HEK293 (cell line): Measurements from ENCODE around the gene ZC3H4.

Source experiments
- BCL11B ChIP-seq: fragments of 450-650 bp; formaldehyde crosslinking; IDR thresholded peaks from 2 replicates; pipeline ENCODE4 v1.5.1; 2016; ENCODE audit warnings: low read depth, missing biosample characterization, missing genetic modification characterization
- KLF8 ChIP-seq: fragments of 450-650 bp; formaldehyde crosslinking; IDR thresholded peaks from 2 replicates; pipeline ENCODE4 v1.5.1; 2016; ENCODE audit warnings: missing biosample characterization, missing genetic modification characterization
- SETDB1 ChIP-seq: IDR thresholded peaks from one replicate; pipeline ENCODE4 v1.6.1; 2017; ENCODE audit warnings: mild to moderate bottlenecking, low read length, moderate library complexity, mixed read lengths; ENCODE audit not compliant: insufficient read length
- SP3 ChIP-seq: fragments of 450-650 bp; formaldehyde crosslinking; IDR thresholded peaks from 2 replicates; pipeline ENCODE4 v1.5.1; 2016; ENCODE audit warnings: missing biosample characterization, missing genetic modification characterization
- SP7 ChIP-seq: fragments of 450-650 bp; formaldehyde crosslinking; IDR thresholded peaks from 2 replicates; pipeline ENCODE4 v1.5.1; 2016; ENCODE audit warnings: missing biosample characterization, missing genetic modification characterization
- TCF7L2 ChIP-seq: IDR thresholded peaks from 2 replicates; pipeline ENCODE4 v1.6.1; 2011; ENCODE audit warnings: low read depth, mild to moderate bottlenecking, inconsistent platforms, low read length, moderate library complexity, borderline replicate concordance
- ZBTB20 ChIP-seq: fragments of 450-650 bp; formaldehyde crosslinking; IDR thresholded peaks from 2 replicates; pipeline ENCODE4 v1.5.1; 2016; ENCODE audit warnings: missing biosample characterization, missing genetic modification characterization
- ZBTB48 ChIP-seq: fragments of 450-650 bp; formaldehyde crosslinking; IDR thresholded peaks from 2 replicates; pipeline ENCODE4 v1.5.1; 2016; ENCODE audit warnings: missing biosample characterization, missing genetic modification characterization
- ZNF146 ChIP-seq: fragments of 450-650 bp; formaldehyde crosslinking; IDR thresholded peaks from 2 replicates; pipeline ENCODE4 v1.5.1; 2016; ENCODE audit warnings: missing biosample characterization, missing genetic modification characterization
- ZNF175 ChIP-seq: fragments of 450-650 bp; formaldehyde crosslinking; IDR thresholded peaks from 2 replicates; pipeline ENCODE4 v1.5.1; 2016; ENCODE audit warnings: missing biosample characterization, missing genetic modification characterization
- ZNF221 ChIP-seq: fragments of 450-650 bp; formaldehyde crosslinking; IDR thresholded peaks from 2 replicates; pipeline ENCODE4 v1.5.1; 2017; ENCODE audit warnings: missing biosample characterization, missing genetic modification characterization, borderline replicate concordance
- ZNF223 ChIP-seq: fragments of 450-650 bp; formaldehyde crosslinking; IDR thresholded peaks from 2 replicates; pipeline ENCODE4 v1.5.1; 2016; ENCODE audit warnings: missing biosample characterization, missing genetic modification characterization
- ZNF274 ChIP-seq, 2 experiments: fragments of 200-500 bp in 1 of 2; fragments of 450-650 bp in 1 of 2; sonication (Bioruptor generic) in 1 of 2; formaldehyde crosslinking in 1 of 2; IDR thresholded peaks; 2 replicates each; pipeline versions ENCODE4 v1.5.1 to v1.6.1; 2014 to 2016; ENCODE audit warnings: borderline replicate concordance in 1 of 2, inconsistent platforms in 1 of 2, low read length in 1 of 2, missing biosample characterization in 1 of 2, missing genetic modification characterization in 1 of 2
- ZNF366 ChIP-seq: fragments of 450-650 bp; formaldehyde crosslinking; conservative IDR thresholded peaks from 2 replicates; pipeline ENCODE4 v1.5.1; 2016; ENCODE audit warnings: missing biosample characterization, missing genetic modification characterization
- ZNF416 ChIP-seq: fragments of 450-650 bp; formaldehyde crosslinking; IDR thresholded peaks from 2 replicates; pipeline ENCODE4 v1.5.1; 2016; ENCODE audit warnings: missing biosample characterization, missing genetic modification characterization
- ZNF514 ChIP-seq: fragments of 450-650 bp; formaldehyde crosslinking; IDR thresholded peaks from 2 replicates; pipeline ENCODE4 v1.5.1; 2016; ENCODE audit warnings: missing biosample characterization, missing genetic modification characterization
- ZNF548 ChIP-seq: fragments of 450-650 bp; formaldehyde crosslinking; IDR thresholded peaks from 2 replicates; pipeline ENCODE4 v1.5.1; 2016; ENCODE audit warnings: missing biosample characterization, missing genetic modification characterization
- ZNF624 ChIP-seq: fragments of 450-650 bp; formaldehyde crosslinking; IDR thresholded peaks from 2 replicates; pipeline ENCODE4 v1.5.1; 2017; ENCODE audit warnings: missing biosample characterization, missing genetic modification characterization
- ZNF629 ChIP-seq: fragments of 450-650 bp; formaldehyde crosslinking; IDR thresholded peaks from 2 replicates; pipeline ENCODE4 v1.5.1; 2017; ENCODE audit warnings: missing biosample characterization, missing genetic modification characterization
- ZNF660 ChIP-seq: fragments of 450-650 bp; IDR thresholded peaks from 2 replicates; pipeline ENCODE4 v1.5.1; 2018; ENCODE audit warnings: missing biosample characterization, mild to moderate bottlenecking, missing genetic modification characterization
- ZNF776 ChIP-seq: fragments of 450-650 bp; formaldehyde crosslinking; IDR thresholded peaks from 2 replicates; pipeline ENCODE4 v1.5.0; 2017; ENCODE audit warnings: missing biosample characterization, missing genetic modification characterization, borderline replicate concordance
- ZNF792 ChIP-seq: fragments of 450-650 bp; formaldehyde crosslinking; IDR thresholded peaks from 2 replicates; pipeline ENCODE4 v1.5.1; 2016; ENCODE audit warnings: missing biosample characterization, missing genetic modification characterization
- ZNF830 ChIP-seq: fragments of 450-650 bp; IDR thresholded peaks from 2 replicates; pipeline ENCODE4 v1.5.0; 2018; ENCODE audit warnings: missing biosample characterization, missing genetic modification characterization, low read depth, mild to moderate bottlenecking, moderate library complexity
- ZXDB ChIP-seq: fragments of 450-650 bp; formaldehyde crosslinking; IDR thresholded peaks from 2 replicates; pipeline ENCODE4 v1.5.1; 2016; ENCODE audit warnings: missing biosample characterization, missing genetic modification characterization
- TF ChIP-seq, protein P1 (sequence below): fragments of 450-650 bp; formaldehyde crosslinking; conservative IDR thresholded peaks from 2 replicates; pipeline ENCODE4 v1.5.1; 2016; ENCODE audit warnings: low read depth, missing biosample characterization, missing genetic modification characterization
- TF ChIP-seq, protein P2 (sequence below): fragments of 450-650 bp; formaldehyde crosslinking; IDR thresholded peaks from 2 replicates; pipeline ENCODE4 v1.5.1; 2016; ENCODE audit warnings: missing biosample characterization, missing genetic modification characterization
- TF ChIP-seq, protein P3 (sequence below): fragments of 450-650 bp; formaldehyde crosslinking; IDR thresholded peaks from 2 replicates; pipeline ENCODE4 v1.5.1; 2016; ENCODE audit warnings: missing biosample characterization, missing genetic modification characterization
- TF ChIP-seq, protein P4 (sequence below): fragments of 450-650 bp; formaldehyde crosslinking; IDR thresholded peaks from 2 replicates; pipeline ENCODE4 v1.5.1; 2016; ENCODE audit warnings: missing biosample characterization, missing genetic modification characterization

ZC3H4 gene

DNA sequence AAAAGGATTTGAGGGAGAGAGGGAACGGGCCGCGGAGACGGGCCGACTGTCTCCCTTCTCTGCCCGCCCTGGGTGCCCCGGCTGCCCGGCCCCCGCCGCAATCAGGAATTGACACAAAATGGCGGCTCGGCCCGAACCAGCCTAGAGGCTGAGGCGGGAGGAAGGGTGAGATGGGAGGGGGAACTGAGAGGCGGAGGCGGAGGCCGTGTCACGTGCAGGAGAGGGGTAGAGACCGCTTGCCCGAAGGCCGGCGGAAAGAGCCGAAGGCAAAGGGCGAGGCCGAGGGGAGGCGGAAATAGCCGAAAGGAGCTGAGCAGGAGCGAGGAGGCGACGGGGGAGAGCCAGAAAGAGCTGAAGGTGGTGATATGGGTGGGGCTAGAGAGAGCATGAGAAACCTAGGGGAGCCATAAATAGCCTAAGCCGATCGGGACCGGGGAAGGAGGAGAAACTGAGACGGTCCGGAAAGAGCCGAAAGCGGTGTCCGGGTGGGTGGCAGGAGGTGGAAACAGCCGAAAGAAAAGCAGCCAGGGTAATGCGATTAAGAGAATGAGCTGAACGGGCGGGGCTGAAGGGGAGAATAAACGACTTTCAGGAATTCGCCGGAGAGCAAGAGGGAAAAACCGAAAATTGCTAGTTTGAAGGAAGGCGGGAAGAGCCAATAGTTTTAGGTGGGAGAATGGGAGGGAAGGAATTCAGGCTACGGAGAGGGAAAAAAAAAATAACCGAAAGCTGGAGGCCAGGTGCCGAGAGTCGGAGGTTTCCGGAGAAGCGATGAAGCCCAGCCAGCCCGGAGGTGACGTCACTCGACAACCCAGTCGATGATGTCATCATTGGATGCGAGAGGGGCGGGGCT, at the start of gene ZC3H4 (continued):
- TF ChIP-seq, protein P1, sequence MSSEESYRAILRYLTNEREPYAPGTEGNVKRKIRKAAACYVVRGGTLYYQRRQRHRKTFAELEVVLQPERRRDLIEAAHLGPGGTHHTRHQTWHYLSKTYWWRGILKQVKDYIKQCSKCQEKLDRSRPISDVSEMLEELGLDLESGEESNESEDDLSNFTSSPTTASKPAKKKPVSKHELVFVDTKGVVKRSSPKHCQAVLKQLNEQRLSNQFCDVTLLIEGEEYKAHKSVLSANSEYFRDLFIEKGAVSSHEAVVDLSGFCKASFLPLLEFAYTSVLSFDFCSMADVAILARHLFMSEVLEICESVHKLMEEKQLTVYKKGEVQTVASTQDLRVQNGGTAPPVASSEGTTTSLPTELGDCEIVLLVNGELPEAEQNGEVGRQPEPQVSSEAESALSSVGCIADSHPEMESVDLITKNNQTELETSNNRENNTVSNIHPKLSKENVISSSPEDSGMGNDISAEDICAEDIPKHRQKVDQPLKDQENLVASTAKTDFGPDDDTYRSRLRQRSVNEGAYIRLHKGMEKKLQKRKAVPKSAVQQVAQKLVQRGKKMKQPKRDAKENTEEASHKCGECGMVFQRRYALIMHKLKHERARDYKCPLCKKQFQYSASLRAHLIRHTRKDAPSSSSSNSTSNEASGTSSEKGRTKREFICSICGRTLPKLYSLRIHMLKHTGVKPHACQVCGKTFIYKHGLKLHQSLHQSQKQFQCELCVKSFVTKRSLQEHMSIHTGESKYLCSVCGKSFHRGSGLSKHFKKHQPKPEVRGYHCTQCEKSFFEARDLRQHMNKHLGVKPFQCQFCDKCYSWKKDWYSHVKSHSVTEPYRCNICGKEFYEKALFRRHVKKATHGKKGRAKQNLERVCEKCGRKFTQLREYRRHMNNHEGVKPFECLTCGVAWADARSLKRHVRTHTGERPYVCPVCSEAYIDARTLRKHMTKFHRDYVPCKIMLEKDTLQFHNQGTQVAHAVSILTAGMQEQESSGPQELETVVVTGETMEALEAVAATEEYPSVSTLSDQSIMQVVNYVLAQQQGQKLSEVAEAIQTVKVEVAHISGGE (tag by site-specific recombination), result peak; percentile 79
- TF ChIP-seq ZNF146 (tag by site-specific recombination), result no peak
- TF ChIP-seq ZNF624, result no peak
- TF ChIP-seq ZXDB (tag by site-specific recombination), result peak; percentile 73
- TF ChIP-seq TCF7L2, result no peak
- TF ChIP-seq SETDB1, result no peak
- TF ChIP-seq ZNF776 (tag by site-specific recombination), result no peak
- TF ChIP-seq, protein P2, sequence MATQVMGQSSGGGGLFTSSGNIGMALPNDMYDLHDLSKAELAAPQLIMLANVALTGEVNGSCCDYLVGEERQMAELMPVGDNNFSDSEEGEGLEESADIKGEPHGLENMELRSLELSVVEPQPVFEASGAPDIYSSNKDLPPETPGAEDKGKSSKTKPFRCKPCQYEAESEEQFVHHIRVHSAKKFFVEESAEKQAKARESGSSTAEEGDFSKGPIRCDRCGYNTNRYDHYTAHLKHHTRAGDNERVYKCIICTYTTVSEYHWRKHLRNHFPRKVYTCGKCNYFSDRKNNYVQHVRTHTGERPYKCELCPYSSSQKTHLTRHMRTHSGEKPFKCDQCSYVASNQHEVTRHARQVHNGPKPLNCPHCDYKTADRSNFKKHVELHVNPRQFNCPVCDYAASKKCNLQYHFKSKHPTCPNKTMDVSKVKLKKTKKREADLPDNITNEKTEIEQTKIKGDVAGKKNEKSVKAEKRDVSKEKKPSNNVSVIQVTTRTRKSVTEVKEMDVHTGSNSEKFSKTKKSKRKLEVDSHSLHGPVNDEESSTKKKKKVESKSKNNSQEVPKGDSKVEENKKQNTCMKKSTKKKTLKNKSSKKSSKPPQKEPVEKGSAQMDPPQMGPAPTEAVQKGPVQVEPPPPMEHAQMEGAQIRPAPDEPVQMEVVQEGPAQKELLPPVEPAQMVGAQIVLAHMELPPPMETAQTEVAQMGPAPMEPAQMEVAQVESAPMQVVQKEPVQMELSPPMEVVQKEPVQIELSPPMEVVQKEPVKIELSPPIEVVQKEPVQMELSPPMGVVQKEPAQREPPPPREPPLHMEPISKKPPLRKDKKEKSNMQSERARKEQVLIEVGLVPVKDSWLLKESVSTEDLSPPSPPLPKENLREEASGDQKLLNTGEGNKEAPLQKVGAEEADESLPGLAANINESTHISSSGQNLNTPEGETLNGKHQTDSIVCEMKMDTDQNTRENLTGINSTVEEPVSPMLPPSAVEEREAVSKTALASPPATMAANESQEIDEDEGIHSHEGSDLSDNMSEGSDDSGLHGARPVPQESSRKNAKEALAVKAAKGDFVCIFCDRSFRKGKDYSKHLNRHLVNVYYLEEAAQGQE (tag by site-specific recombination), result peak; percentile 63
- no peak for TF ChIP-seq ZNF416
- no peak for TF ChIP-seq ZNF830 (tag by site-specific recombination)
- peak; percentile 67 for TF ChIP-seq BCL11B (tag by site-specific recombination)
- peak; percentile 100 for TF ChIP-seq ZNF629 (tag by site-specific recombination)
- TF ChIP-seq ZNF548 (tag by site-specific recombination), result no peak
- peak; percentile 58 for TF ChIP-seq SP3 (tag by site-specific recombination)
- peak; percentile 77 for TF ChIP-seq ZNF660 (tag by site-specific recombination)
- no peak for TF ChIP-seq ZNF514 (tag by site-specific recombination)
- TF ChIP-seq ZNF274 (IDR thresholded peaks at IDR 0.05; ENCODE audit: low read length), result no peak
- no peak; the same call in 1 of the 2 replicates for TF ChIP-seq ZNF274 (tag by site-specific recombination; IDR thresholded peaks at IDR 0.05; ENCODE audit: borderline replicate concordance)
- TF ChIP-seq, protein P3, sequence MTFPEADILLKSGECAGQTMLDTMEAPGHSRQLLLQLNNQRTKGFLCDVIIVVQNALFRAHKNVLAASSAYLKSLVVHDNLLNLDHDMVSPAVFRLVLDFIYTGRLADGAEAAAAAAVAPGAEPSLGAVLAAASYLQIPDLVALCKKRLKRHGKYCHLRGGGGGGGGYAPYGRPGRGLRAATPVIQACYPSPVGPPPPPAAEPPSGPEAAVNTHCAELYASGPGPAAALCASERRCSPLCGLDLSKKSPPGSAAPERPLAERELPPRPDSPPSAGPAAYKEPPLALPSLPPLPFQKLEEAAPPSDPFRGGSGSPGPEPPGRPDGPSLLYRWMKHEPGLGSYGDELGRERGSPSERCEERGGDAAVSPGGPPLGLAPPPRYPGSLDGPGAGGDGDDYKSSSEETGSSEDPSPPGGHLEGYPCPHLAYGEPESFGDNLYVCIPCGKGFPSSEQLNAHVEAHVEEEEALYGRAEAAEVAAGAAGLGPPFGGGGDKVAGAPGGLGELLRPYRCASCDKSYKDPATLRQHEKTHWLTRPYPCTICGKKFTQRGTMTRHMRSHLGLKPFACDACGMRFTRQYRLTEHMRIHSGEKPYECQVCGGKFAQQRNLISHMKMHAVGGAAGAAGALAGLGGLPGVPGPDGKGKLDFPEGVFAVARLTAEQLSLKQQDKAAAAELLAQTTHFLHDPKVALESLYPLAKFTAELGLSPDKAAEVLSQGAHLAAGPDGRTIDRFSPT (tag by site-specific recombination), result peak; percentile 98; the same call in 1 of the 2 replicates
- peak; percentile 83 for TF ChIP-seq KLF8 (tag by site-specific recombination)
- 0 out of 2 replicates have a peak, but pooled peaks have one; percentile 9 for TF ChIP-seq ZNF792 (tag by site-specific recombination)
- peak; percentile 89 for TF ChIP-seq SP7 (tag by site-specific recombination)
- TF ChIP-seq ZNF366 (tag by site-specific recombination), result peak; percentile 95
- no peak for TF ChIP-seq ZNF223 (tag by site-specific recombination)
- no peak for TF ChIP-seq ZBTB48 (tag by site-specific recombination)
- TF ChIP-seq, protein P4, sequence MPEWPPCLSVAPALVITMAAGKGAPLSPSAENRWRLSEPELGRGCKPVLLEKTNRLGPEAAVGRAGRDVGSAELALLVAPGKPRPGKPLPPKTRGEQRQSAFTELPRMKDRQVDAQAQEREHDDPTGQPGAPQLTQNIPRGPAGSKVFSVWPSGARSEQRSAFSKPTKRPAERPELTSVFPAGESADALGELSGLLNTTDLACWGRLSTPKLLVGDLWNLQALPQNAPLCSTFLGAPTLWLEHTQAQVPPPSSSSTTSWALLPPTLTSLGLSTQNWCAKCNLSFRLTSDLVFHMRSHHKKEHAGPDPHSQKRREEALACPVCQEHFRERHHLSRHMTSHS, result no peak
- no peak for TF ChIP-seq ZNF221 (tag by site-specific recombination)
- TF ChIP-seq ZNF175, result no peak
- 0 out of 2 replicates have a peak, but pooled peaks have one; percentile 52 for TF ChIP-seq ZBTB20 (tag by site-specific recombination)
